GM18505 (cell line): ENCODE results near the gene ELP5.

Experiments used
- ATAC-seq: cut with Tn5 transposase; IDR thresholded peaks from one replicate; pipeline ENCODE4 v1.9.1; 2021; ENCODE audit not compliant: unreplicated experiment
- POLR2A ChIP-seq: IDR thresholded peaks from 4 replicates; pipeline ENCODE4 v1.6.1; 2011; ENCODE audit warnings: borderline replicate concordance; ENCODE audit not compliant: insufficient read depth, insufficient read length; ENCODE audit errors: extremely low read depth

ELP5 gene

GRCh38 chr17:7283471-7284216 lies 31.6 kb downstream of the ELP5 start:
- no peak for ATAC-seq
- no peak for TF ChIP-seq POLR2A

- no peak for TF ChIP-seq POLR2A
- ATAC-seq: no peak
These were observed 32.9 kb downstream of the ELP5 start for GRCh38 chr17:7284911-7285310.

GRCh38 chr17:7285679-7286078 lies 33.7 kb downstream of the ELP5 start:
- TF ChIP-seq POLR2A: no peak
- no peak for ATAC-seq

GRCh38 chr17:7289256-7290032 lies 37.4 kb downstream of the ELP5 start:
- TF ChIP-seq POLR2A: no peak

GRCh38 chr17:7290166-7290565 lies 38.2 kb downstream of the ELP5 start:
- no peak for ATAC-seq
- no peak for TF ChIP-seq POLR2A

More at GRCh38 chr17:7289256-7290032, 37.4 kb downstream of the ELP5 start:
- no peak for ATAC-seq

- TF ChIP-seq POLR2A: no peak
- ATAC-seq: no peak
These were observed 38.7 kb downstream of the ELP5 start for GRCh38 chr17:7290685-7291084.

- no peak for TF ChIP-seq POLR2A
- ATAC-seq: no peak
These were observed 40.2 kb downstream of the ELP5 start for GRCh38 chr17:7292194-7292593.

GRCh38 chr17:7292729-7293128 lies 40.7 kb downstream of the ELP5 start:
- ATAC-seq: no peak
- no peak for TF ChIP-seq POLR2A

GRCh38 chr17:7293159-7293558 lies 41.1 kb downstream of the ELP5 start:
- no peak for TF ChIP-seq POLR2A
- ATAC-seq: no peak

GRCh38 chr17:7293816-7294613 lies 42.0 kb downstream of the ELP5 start:
- TF ChIP-seq POLR2A: no peak
- peak; percentile 1 for ATAC-seq

GRCh38 chr17:7294614-7295153 lies 42.7 kb downstream of the ELP5 start, which contains the start of gene YBX2:
TSS of gene YBX2 (minus strand) at chr17:7294639. CDS start at chr17:7294500, 139 bp downstream.
- peak; percentile 41 for ATAC-seq
- TF ChIP-seq POLR2A: no peak

GRCh38 chr17:7295230-7296180 lies 43.5 kb downstream of the ELP5 start:
- TF ChIP-seq POLR2A: no peak
- ATAC-seq: no peak
